Upper lobe of right lung (tissue), 1 donor: Measurements from ENCODE around the gene CNIH2. TPM values are rescaled to one million over a fixed set of nuclear protein-coding genes. Genes with fewer than 3 reads are reported as not detected.
"Not testable (repeated sequence)": the region's sequence is repeated elsewhere in the genome, so short reads cannot be mapped to it uniquely, and the experiment has no call there.

ENCODE experiments used
- ATAC-seq: fragments of 200-7000 bp; cut with Tn5 transposase; one replicate; pipeline ENCODE4 v1.9.1; 2020; ENCODE audit warnings: mild to moderate bottlenecking, moderate library complexity
- DNase-seq: peaks from one replicate; pipeline ENCODE4 v3.0.0-alpha.2; 2020
- H3K27ac ChIP-seq: fragments of 200-600 bp; one replicate; pipeline ENCODE4 v1.8.0; 2022
- H3K27me3 ChIP-seq: fragments of 200-600 bp; one replicate; pipeline ENCODE4 v1.8.0; 2022; ENCODE audit warnings: mild to moderate bottlenecking
- H3K36me3 ChIP-seq: fragments of 200-600 bp; one replicate; pipeline ENCODE4 v1.8.0; 2022
- H3K4me1 ChIP-seq: fragments of 200-600 bp; one replicate; pipeline ENCODE4 v1.8.0; 2022
- H3K4me3 ChIP-seq: fragments of 200-600 bp; one replicate; pipeline ENCODE4 v1.8.0; 2022; ENCODE audit warnings: mild to moderate bottlenecking
- H3K9me3 ChIP-seq: fragments of 200-600 bp; one replicate; pipeline ENCODE4 v1.8.0; 2022
- intact Hi-C: fragments of 100-400 bp; cut with DNase I; formaldehyde crosslinking; loops from one replicate; pipeline ENCODE4 v1.11.0; 2022
- total RNA-seq: library from RNA; stranded (reverse); fragmentation: NEBNext Ultra II Directional; extraction: Animal tissue kit (Norgen Biotek cat#: 25700); gene quantifications from one replicate; pipeline ENCODE4 v1.2.1, GENCODE V29; 2021
- TF ChIP-seq, protein P1 (sequence below): fragments of 200-600 bp; IDR thresholded peaks from one replicate; pipeline ENCODE4 v1.8.0; 2022; ENCODE audit warnings: antibody characterized with exemption
- donor health status: DM: no; HTN: yes; CAD: no; lungs with severe emphysema.

CNIH2 gene
- total RNA-seq, 1 donor from 2014 or later = 1.6 TPM

DNA sequence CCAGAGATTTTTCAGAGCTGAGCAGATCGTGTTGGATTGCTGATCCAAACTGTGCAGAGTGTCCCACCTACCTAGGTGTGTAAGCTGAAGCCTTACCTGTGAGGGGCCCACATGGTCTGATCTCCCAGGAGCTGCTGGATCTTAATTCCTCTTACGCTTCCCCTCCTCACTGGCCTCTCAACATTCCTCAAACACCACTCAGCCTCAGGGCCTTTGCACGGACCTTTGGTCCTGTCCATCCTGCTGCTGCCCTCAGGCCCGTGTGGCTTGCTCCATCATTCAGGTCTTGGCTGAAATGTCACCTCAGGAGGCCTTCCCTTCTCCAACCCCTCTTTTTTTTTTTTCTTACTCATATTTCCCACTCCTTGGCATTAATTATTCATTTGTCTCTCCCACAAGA is 30.7 kb upstream of the CNIH2 start:
- DNase-seq (no peak), ATAC-seq (no peak)
- intact Hi-C loops = no loop called here
- Histone ChIP-seq H3K27ac (no peak overlapping the region), H3K36me3 (peaks cover 6% of the 10 kb centered on the region), H3K9me3 (no peaks in the 10 kb centered on the region), H3K27me3 (no peaks in the 10 kb centered on the region), H3K4me1 (no peaks in the 10 kb centered on the region), H3K4me3 (no peak overlapping the region)
- TF ChIP-seq, protein P1, sequence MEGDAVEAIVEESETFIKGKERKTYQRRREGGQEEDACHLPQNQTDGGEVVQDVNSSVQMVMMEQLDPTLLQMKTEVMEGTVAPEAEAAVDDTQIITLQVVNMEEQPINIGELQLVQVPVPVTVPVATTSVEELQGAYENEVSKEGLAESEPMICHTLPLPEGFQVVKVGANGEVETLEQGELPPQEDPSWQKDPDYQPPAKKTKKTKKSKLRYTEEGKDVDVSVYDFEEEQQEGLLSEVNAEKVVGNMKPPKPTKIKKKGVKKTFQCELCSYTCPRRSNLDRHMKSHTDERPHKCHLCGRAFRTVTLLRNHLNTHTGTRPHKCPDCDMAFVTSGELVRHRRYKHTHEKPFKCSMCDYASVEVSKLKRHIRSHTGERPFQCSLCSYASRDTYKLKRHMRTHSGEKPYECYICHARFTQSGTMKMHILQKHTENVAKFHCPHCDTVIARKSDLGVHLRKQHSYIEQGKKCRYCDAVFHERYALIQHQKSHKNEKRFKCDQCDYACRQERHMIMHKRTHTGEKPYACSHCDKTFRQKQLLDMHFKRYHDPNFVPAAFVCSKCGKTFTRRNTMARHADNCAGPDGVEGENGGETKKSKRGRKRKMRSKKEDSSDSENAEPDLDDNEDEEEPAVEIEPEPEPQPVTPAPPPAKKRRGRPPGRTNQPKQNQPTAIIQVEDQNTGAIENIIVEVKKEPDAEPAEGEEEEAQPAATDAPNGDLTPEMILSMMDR = no peak

DNA sequence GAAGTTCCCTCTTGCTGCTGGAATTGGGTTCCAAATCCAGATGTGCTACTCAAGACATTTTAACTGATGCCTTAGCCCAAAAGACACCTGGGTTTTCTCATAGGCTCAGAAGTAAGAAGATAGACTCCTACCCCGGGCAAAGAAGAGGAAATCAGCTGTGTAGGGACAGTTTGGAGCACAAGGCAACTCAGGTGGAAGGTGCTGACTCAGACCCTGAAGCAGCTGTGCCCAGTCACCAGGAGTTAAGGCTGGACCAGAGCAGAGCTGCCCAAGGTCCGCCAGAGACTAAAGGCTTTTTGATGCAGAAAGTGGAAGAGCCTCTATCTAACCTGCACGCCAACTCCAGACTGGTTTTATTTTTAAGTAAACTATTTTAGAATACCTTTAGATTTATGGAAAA is 30.2 kb upstream of the CNIH2 start:
- no peak overlapping the region for H3K4me3 ChIP-seq
- H3K36me3 ChIP-seq = peaks cover 5% of the 10 kb centered on the region
- intact Hi-C loops = no loop called here

DNA sequence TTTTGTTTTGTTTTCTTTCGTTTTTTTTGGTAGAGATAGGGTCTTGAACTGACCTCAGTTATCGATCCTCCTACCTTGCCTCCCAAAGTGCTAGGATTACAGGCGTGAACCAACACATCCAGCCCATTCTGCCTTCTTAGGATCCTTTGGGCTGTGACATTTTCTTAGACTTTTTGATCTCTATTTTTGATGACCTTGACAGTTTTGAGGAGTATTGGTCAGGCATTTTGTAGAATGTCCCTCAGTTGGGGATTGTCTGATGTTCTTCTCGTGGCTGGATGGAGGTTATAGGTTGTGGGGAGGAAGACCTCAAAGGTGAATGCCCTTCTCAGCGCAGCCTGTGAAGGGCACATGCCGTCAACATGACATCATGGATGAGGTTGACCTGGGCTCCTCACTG is 29.1 kb upstream of the CNIH2 start:
- no peak for ATAC-seq
- intact Hi-C loops = no loop called here

More for the DNA sequence above, 30.2 kb upstream of the CNIH2 start:
- Histone ChIP-seq H3K9me3 (no peaks in the 10 kb centered on the region), H3K4me1 (no peaks in the 10 kb centered on the region), H3K27ac (no peak overlapping the region), H3K27me3 (no peaks in the 10 kb centered on the region)
- ATAC-seq = no peak
- TF ChIP-seq, protein P1 = no peak
- DNase-seq = no peak

DNA sequence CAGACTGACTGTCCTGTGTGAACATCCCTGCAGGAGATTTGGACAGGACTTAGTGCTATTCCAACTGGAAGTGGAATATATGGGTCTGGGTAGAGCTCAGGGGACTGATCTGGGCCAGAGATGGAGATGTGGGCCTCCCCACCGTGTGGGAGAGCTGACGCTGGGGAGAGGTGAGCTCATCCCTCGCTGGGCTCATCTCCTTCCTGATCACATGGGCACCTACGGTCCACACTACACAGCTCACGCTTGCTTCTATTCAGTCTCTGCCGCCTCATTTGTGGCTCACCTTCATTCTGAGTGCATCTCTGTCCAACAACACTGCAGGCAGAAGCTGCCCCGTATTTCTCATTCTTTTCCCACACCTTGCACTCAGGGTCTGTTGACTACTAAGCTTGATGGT is 26.2 kb upstream of the CNIH2 start:
- no peaks in the 10 kb centered on the region for H3K36me3 ChIP-seq
- H3K4me1 ChIP-seq = peaks cover 1% of the 10 kb centered on the region
- no peaks in the 10 kb centered on the region for H3K27me3 ChIP-seq
- H3K9me3 ChIP-seq = no peaks in the 10 kb centered on the region
- DNase-seq = no peak
- no peak overlapping the region for H3K27ac ChIP-seq
- intact Hi-C loops = no loop called here
- no peak overlapping the region for H3K4me3 ChIP-seq
- TF ChIP-seq, protein P1 = no peak
- ATAC-seq = no peak

More for the DNA sequence above, 29.1 kb upstream of the CNIH2 start:
- Histone ChIP-seq H3K36me3 (peaks cover 5% of the 10 kb centered on the region), H3K27ac (no peak overlapping the region), H3K9me3 (no peaks in the 10 kb centered on the region), H3K4me3 (no peak overlapping the region), H3K27me3 (no peaks in the 10 kb centered on the region), H3K4me1 (no peaks in the 10 kb centered on the region)
- TF ChIP-seq, protein P1 = no peak
- no peak for DNase-seq

GRCh38 chr11:66253081-66253480 is 24.9 kb upstream of the CNIH2 start:
- H3K27me3 ChIP-seq, H3K4me1 ChIP-seq, intact Hi-C loops, H3K4me3 ChIP-seq, H3K9me3 ChIP-seq, DNase-seq, ATAC-seq, H3K36me3 ChIP-seq, H3K27ac ChIP-seq: not testable (repeated sequence)

DNA sequence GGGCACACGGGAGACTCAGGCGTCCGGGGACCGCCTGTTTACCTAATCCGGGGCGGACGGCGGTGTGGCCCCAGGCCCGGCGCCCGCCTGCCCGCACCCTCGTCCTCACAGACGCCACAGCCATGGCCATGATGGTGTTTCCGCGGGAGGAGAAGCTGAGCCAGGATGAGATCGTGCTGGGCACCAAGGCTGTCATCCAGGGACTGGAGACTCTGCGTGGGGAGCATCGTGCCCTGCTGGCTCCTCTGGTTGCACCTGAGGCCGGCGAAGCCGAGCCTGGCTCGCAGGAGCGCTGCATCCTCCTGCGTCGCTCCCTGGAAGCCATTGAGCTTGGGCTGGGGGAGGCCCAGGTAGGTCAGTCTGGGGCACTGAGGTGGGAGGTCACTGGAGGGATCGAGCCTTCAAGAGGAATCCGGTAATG is 19.5 kb upstream of the CNIH2 start:
- Histone ChIP-seq H3K27me3 (no peaks in the 10 kb centered on the region), H3K36me3 (no peaks in the 10 kb centered on the region), H3K4me1 (peaks cover 12% of the 10 kb centered on the region), H3K27ac (peak overlapping the region; percentile 32), H3K4me3 (peak overlapping the region; percentile 97), H3K9me3 (no peaks in the 10 kb centered on the region)
- ATAC-seq (no peak), DNase-seq (no peak)
- TF ChIP-seq, protein P1 = no peak
- intact Hi-C loops = no loop called here
